Cardiac fibroblast (primary cell): ENCODE data around the gene NXPE4.
"Not testable (repeated sequence)": the region's sequence is repeated elsewhere in the genome, so short reads cannot be mapped to it uniquely, and the experiment has no call there.

Source experiments
- DNase-seq, 2 donors: peaks; one replicate each; pipeline versions ENCODE4 v3.0.0 to v3.0.0-alpha.2; 2010; ENCODE audit warnings: low read depth in 2 of 2
- H3K4me3 ChIP-seq, 2 donors: replicated peaks in 1 of 2; 1 replicate in 1 of 2; 2 replicates in 1 of 2; pipeline ENCODE4 v1.5.1; 2011; ENCODE audit warnings: low read depth in 2 of 2, low read length in 2 of 2, mild to moderate bottlenecking in 2 of 2, moderate library complexity in 1 of 2
- TF ChIP-seq, protein P1 (sequence below): IDR thresholded peaks from one replicate; pipeline ENCODE4 v1.5.1; 2011; ENCODE audit warnings: low read depth, mild to moderate bottlenecking, low read length, inconsistent platforms

The NXPE4 gene

DNA sequence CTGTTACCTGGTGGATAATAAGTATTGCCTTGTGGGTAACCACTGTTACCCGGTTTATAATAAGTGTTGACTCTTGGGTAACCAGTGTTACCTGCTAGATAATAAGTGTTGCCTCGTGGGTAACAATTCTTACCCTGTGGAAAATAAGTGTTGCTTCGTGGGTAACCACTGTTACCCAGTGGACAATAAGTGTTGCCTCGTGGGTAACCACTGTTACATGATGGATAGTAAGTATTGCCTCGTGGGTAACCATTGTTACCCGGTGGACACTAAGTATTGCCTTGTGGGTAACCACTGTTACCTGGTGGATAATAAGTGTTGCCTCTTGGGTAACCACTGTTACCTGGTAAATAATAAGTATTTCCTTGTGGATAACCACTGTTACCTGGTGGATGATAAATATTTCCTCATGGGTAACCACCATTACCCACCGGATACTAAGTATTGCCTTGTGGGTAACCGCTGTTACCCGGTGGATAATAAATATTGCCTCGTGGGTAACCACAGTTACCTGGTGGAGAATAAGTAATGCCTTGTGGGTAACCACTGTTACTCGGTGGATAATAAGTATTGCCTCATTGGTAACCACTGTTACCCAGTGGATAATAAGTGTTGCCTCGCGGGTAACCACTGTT is 8.7 kb upstream of the NXPE4 start:
- TF ChIP-seq, protein P1, sequence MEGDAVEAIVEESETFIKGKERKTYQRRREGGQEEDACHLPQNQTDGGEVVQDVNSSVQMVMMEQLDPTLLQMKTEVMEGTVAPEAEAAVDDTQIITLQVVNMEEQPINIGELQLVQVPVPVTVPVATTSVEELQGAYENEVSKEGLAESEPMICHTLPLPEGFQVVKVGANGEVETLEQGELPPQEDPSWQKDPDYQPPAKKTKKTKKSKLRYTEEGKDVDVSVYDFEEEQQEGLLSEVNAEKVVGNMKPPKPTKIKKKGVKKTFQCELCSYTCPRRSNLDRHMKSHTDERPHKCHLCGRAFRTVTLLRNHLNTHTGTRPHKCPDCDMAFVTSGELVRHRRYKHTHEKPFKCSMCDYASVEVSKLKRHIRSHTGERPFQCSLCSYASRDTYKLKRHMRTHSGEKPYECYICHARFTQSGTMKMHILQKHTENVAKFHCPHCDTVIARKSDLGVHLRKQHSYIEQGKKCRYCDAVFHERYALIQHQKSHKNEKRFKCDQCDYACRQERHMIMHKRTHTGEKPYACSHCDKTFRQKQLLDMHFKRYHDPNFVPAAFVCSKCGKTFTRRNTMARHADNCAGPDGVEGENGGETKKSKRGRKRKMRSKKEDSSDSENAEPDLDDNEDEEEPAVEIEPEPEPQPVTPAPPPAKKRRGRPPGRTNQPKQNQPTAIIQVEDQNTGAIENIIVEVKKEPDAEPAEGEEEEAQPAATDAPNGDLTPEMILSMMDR, result no peak
- no peak overlapping the region for H3K4me3 ChIP-seq
- no peak for DNase-seq

- not testable (repeated sequence) for DNase-seq, H3K4me3 ChIP-seq
These were observed 7.6 kb upstream of the NXPE4 start for GRCh38 chr11:114603151-114603550.

- TF ChIP-seq, protein P1, result no peak
- H3K4me3 ChIP-seq, result no peak overlapping the region
- no peak for DNase-seq
These were observed 2.9 kb upstream of the NXPE4 start for GRCh38 chr11:114598461-114598860.

GRCh38 chr11:114596175-114596919 is 761 bp upstream of the NXPE4 start:
- TF ChIP-seq, protein P1, result no peak
- no peak overlapping the region for H3K4me3 ChIP-seq
- no peak for DNase-seq

- no peak for DNase-seq
- TF ChIP-seq, protein P1, result no peak
- H3K4me3 ChIP-seq, result no peak overlapping the region
These were observed 883 bp downstream of the NXPE4 start for GRCh38 chr11:114594703-114595102.

DNA sequence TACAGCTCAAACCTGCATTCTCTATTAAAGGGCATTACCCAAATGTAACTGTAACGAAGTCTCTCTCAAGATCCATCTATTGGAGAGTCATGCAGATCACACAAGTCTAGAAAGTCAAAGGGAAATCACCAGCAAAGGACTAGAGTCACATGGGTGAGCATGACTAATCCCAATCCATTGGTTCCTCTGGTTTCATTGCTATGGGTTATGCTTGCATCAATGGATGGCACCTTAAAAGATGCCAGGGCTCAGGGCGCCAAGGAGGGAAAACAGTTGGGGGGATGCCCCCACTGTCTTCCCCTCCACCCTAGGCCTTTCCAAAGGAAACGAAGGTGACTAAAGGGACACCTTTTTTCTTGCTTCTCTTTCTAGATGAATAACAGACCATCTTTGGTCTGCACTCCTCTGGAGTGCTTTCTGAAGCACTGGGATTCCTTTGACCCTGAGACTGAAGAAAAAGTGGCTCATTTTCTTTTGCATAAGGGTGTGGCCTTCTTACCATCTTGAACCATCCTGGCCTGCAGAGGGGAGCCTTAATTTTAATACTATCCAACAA is 8.1 kb downstream of the NXPE4 start:
- no peak for DNase-seq
- TF ChIP-seq, protein P1, result no peak
- no peak overlapping the region for H3K4me3 ChIP-seq

- peak; percentile 9 to 18 for DNase-seq
- H3K4me3 ChIP-seq, result no peak overlapping the region
- TF ChIP-seq, protein P1, result peak; percentile 20
These were observed 8.8 kb downstream of the NXPE4 start for GRCh38 chr11:114586797-114587196.
